GM19239 (cell line): ENCODE data around the gene FGL2.
"Not testable (repeated sequence)": the region's sequence is repeated elsewhere in the genome, so short reads cannot be mapped to it uniquely, and the experiment has no call there.

ENCODE experiments used
- DNase-seq: peaks from one replicate; pipeline ENCODE4 v3.0.0; 2011; ENCODE audit warnings: low spot score; ENCODE audit not compliant: insufficient read length
- FAIRE-seq: peaks from 2 replicates; lab custom pipeline; 2011; peaks lifted over from hg19 to GRCh38; lab: Jason Lieb, UNC

FGL2 gene

DNA sequence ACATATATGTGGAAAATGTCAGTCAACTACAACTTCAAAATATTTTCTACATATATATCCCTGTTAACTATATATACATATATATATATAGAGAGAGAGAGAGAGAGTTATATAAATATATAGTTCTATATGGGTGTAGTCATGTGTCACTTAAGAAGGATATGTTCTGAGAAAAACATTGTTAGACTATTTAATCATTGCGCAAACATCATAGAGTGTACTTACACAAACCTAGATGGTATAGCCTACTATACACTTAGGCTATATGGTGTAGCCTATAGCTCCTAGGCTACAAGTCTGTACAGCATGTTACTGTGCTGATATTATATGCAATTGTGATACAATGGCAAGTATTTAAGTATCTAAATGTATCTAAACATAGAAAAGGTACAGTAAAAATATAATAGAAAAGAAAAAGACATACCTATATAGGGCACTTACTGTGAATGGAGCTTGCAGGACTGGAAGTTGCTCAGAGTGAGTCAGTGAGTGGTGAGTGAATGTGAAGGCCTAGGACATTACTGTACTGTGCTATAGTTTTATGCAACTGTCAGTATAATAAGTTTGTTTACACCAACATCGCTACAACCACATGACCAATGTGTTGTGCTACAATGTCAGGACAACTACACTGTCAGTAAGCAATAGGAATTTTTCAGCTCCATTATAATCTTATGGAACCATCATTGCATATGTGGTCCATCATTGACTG lies 18.0 kb upstream of the FGL2 start:
- DNase-seq (no peak), FAIRE-seq (no peak)

GRCh38 chr7:77216181-77216845 lies 16.7 kb upstream of the FGL2 start:
- no peak for DNase-seq
- no peak for FAIRE-seq

GRCh38 chr7:77209479-77210139 lies 10.0 kb upstream of the FGL2 start:
- FAIRE-seq = no peak
- DNase-seq = no peak

DNA sequence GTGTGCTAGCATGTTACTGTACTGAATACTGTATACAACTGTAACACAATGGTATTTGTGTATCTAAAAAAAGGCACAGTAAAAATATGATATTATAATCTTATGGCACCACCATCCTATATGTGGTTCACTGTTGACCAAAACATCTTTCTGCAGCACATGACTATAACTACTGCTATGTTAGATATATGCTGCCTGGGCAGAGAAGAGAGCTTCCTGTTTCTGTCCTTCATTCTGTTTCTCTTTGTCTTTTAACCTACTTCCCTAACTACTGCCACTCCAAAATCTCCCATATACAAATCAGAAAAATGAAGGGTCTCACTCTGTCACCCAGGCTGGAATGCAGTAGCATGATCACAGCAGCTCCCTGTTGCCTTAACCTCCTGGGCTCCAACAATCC lies 8.8 kb upstream of the FGL2 start:
- DNase-seq (no peak), FAIRE-seq (no peak)

DNA sequence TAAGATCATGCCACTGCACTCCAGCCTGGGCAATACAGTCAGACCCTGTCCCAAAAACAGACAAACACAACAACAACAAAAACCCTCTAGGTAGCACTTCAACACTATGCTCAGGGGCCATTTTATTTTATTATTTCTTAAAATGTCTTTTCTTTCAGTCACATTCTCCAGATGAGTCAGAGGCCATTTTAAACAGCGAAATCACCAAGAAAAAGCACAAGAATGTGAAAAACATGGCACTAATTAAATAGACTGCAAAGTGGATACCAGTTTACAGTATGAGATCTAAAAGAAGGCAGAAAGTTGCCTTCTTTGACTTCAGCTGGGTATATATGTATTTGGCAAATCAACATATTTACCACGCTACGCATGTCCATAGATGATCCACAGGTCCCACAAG lies 6.1 kb upstream of the FGL2 start:
- no peak for DNase-seq
- no peak for FAIRE-seq

DNA sequence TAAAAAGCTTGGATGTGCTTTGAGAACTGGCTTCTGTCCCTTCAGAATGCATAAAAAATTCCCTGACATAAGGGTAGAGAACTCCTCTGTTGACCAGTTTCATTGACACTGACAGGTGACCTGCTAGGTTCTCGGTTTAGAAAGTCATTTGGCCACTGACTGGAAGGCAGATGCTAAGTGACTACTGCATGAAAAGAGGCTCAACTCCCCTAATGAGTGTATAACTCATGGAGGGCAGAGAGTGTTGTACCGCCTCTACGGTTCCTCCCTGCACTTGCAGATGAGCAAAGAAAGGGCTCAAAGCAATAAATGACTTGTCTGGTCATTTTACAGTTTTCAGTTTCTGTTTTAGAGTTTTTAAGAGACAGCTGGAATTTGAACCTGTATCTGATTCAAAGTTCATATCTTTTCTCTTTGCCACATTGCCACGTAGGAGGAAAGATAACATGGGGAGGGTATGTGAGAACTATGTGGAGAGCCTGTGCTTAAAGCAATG lies 2.9 kb upstream of the FGL2 start:
- peak; percentile 40 for DNase-seq
- peak; percentile 100 for FAIRE-seq

DNA sequence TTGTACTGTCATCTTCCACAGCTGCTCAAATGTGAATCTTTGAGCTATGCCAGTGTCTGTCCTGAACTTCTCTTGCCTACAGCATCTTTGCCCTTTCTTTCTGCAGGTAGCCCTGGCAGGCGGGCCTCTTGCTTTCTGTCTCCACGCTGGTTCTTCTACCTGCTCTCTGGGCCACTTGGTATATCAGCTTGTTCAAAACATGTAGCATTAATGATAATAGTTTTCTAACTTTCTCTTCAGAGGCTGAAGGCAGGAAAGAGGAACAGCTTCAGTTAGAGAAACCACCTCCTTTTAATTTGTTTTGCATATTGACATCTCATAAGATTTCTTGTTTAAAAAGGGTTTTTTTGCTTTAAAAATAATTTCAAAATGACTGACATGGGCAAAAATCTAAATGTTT lies 923 bp upstream of the FGL2 start:
- FAIRE-seq = peak; percentile 89
- no peak for DNase-seq

GRCh38 chr7:77197141-77197540 lies 2.5 kb downstream of the FGL2 start:
- DNase-seq = no peak
- FAIRE-seq = peak; percentile 88

GRCh38 chr7:77188731-77189437 lies 10.7 kb downstream of the FGL2 start:
- FAIRE-seq (peak; percentile 96), DNase-seq (no peak)

GRCh38 chr7:77185866-77186265 lies 13.8 kb downstream of the FGL2 start:
- DNase-seq = no peak
- FAIRE-seq = peak; percentile 51

GRCh38 chr7:77184990-77185389 lies 14.6 kb downstream of the FGL2 start:
- no peak for FAIRE-seq
- DNase-seq = no peak

- FAIRE-seq (no peak), DNase-seq (no peak)
These were observed 15.2 kb downstream of the FGL2 start for GRCh38 chr7:77184463-77184862.

- no peak for FAIRE-seq
- DNase-seq = no peak
These were observed 17.4 kb downstream of the FGL2 start for GRCh38 chr7:77182261-77182660.

DNA sequence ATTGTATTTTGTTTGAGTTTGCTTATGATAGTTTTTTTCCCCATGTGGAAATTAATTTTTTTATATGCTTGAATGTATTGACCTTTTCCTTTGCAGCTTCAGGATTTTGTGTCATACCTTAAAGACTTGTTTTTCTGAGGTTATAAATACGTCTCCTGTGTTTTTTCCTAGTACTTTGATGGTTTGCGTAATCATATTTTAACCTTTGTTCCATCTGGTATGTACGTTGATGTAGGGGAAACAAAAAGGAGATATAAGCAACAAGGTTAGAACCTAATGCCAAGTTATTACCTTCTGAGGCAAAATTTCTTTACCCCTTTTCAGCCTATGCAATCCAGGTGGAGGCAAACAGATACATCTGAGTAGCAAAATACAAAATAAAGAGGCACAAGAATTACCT lies 17.9 kb downstream of the FGL2 start:
- no peak for DNase-seq
- FAIRE-seq = no peak

DNA sequence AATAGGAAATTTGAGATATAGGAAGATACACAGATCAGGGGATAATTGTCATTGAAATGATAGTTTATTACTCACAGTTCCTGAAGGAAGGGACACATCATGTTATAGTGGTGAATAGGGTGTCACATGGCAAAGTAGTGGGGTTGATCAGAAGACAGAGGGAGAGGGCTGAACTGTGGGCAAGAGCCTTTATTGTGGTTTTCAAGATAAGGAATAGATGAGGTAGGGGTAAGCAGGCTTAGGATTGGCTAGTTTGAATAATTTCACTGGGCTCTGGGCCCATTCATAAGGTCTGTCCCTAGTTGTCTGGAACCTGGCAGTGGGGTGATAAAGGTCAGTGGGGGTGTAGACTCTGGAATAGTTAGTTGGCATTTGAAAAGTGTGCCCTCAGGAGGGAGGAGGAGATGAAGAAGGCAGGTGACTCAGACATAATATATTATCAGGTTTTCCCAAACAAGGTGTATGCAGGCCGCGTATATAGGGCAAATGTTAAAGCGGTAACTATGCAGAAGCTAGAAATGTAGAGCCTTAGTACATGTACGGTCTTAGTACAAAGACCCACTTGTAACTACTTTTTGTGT lies 18.5 kb downstream of the FGL2 start:
- DNase-seq (no peak), FAIRE-seq (no peak)

- FAIRE-seq, DNase-seq: not testable (repeated sequence)
These were observed 21.6 kb downstream of the FGL2 start for GRCh38 chr7:77178024-77178423.

GRCh38 chr7:77177321-77177904 lies 22.2 kb downstream of the FGL2 start:
- FAIRE-seq, DNase-seq: not testable (repeated sequence)

- FAIRE-seq = peak; percentile 93
- not testable (repeated sequence) for DNase-seq
These were observed 24.3 kb downstream of the FGL2 start for GRCh38 chr7:77175274-77175800.

DNA sequence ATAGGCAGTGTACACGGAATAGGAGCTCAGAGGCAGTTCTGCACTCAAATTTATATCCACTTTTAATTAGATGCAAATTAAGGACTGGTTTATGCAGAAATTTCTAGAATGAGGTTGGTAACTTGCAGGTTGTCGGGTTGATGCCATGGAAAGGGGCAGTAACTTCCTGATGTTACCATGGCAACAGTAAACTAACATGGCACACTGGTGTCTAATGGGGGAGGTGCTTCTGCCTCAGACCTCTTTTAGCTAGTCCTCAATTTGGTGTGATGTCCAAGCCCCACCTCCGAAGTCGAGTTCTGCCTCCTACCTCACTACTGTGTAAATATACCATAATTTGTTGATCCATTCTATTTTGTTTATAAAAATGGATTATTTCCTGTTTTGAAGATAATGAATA lies 25.2 kb downstream of the FGL2 start:
- FAIRE-seq = not testable (repeated sequence)

More for the DNA sequence above, 25.2 kb downstream of the FGL2 start:
- DNase-seq = not testable (repeated sequence)
